Measurements from ENCODE around the gene DLGAP1.

The DLGAP1 gene

GRCh38 chr18:3848316-3848715 lies 606.8 kb downstream of the DLGAP1 start:
- DNase-seq, result no peak

DNA sequence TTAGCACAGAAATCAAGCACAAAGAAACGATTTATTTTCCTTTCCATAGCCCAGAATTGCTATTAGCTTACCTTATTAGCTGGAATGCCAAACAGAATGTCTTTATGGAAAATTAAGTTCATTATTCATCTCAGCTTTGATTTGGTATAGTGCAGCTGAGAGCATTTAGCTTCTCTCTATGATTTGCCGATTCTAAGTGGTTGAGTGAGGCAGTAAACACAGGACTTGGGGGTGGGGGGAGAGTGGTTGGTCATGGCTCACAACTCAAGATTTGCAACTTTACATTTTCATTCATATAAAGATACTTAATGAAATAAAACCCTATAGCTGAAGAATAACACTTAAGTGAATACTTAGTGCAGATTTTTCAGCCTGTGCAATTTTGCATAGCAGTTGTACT lies 609.9 kb downstream of the DLGAP1 start:
- DNase-seq, result no peak

DNA sequence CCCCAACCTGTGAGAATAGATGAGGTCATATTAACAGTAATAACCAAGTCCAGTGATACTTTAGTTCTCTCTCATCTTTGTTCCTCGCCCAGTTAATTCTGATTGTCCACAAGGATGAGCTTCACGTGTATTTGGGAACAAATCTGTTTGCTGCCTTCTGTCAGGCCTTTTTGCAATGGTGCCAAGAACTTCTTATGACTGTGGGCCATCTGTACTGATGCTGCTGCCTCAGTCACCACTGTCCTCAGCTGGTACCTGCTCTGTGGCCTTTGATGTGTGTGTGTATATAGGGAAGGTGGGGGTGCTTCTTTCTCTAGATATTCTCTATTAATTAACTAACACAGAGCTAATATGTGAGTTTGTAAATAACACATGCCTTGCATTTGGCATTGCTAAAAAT lies 612.3 kb downstream of the DLGAP1 start:
- DNase-seq, result no peak

DNA sequence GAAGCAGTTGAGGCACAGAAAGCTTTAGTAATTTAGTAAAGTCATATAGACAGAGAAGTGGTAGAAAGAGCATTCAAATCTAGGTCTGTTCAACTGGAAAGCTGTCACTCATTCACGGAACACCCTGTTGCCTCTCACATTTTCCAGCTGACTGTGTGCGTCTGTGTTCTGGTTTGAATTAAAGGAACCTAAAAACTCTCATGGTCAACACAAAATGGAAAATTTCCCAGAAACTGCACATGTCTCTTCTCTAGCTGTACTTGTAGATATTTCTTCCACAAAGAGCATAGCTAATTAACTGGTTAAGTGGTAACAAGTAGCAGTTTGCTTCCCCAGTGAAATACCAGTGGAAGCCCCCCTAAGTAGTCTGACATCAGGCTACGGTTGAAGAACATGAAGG lies 614.3 kb downstream of the DLGAP1 start:
- no peak for DNase-seq

DNA sequence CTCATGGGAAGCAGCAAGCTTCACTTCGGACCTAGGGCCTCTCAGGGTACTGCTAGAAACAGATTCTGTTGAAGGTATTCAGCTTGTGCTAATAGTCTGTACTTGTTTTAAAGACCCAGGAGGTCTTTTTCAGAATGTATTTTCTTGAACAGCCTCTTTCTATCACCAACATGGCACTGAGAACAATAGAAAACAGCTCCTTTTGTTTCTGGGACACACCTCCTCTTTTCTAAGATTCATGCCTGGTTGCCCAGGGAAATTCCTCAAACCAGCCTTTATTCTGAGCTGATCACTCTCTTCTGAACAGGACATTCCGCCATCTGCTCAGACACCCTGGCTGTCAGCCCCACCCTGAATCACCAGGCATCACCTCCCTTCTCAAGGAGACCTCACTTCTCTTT lies 615.5 kb downstream of the DLGAP1 start:
- DNase-seq, result no peak

GRCh38 chr18:3836483-3837335 lies 618.4 kb downstream of the DLGAP1 start:
- no peak for DNase-seq

- DNase-seq, result no peak
These were observed 623.0 kb downstream of the DLGAP1 start for GRCh38 chr18:3832025-3832638.

DNA sequence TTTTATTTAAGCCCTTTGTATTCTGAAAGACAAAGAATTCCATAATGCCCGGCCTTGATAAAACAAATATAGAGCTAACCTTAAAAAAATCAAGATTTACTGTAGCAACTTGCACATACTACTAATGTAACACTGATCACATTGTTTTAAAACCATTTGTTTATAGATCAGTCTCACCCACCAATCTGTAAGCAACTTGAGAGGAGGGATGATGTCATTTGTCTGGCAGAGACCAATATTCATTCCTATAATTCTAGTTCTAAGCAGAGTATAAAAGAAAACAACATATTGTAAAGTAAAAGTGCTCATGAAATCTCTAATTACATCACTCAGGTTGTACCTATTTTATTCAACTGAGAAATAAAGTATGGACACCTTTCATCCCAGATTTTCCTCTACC lies 624.5 kb downstream of the DLGAP1 start:
- DNase-seq, result no peak

- no peak for DNase-seq
These were observed 627.8 kb downstream of the DLGAP1 start for GRCh38 chr18:3827236-3827845.

DNA sequence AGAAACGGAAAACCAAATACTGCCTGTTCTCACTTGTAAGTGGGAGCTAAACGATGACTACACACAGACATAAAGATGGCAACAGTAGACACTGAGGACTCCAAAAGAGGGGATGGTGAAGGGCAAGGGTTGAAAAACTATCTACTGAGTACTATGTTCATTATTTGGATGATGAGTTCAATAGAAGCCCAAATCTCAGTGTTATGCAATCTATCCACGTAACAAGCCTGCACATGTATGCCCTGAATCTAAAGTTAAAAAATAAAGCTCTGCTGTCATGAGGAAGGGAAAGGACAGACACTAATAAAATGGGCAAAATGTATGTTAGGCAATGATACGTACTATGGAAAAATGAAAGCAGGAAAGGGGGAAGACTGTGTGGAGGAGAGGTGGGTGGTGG lies 629.1 kb downstream of the DLGAP1 start:
- no peak for DNase-seq

DNA sequence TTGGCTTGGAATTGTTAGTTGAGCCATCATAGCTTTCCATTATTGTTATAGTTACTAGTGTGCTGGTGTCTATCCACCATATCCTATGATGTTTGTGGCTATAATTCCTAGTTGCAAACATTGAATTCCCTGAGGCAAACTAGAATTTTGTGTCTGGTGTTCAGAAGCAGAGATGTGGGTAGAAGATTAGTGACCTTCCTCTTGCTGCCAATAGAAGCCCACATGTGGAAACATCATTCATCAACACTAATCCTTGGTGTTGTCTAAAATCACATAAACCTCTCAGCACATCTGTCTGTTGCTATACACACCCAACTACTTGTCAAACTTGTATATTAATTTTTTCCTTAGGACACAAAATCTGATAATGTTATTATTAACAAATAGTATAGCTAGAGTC lies 631.0 kb downstream of the DLGAP1 start:
- DNase-seq, result no peak

- no peak for DNase-seq
These were observed 632.0 kb downstream of the DLGAP1 start for GRCh38 chr18:3823073-3823472.

- no peak for DNase-seq
These were observed 633.6 kb downstream of the DLGAP1 start for GRCh38 chr18:3821524-3821923.

- no peak for DNase-seq
These were observed 635.1 kb downstream of the DLGAP1 start for GRCh38 chr18:3819961-3820360.

DNA sequence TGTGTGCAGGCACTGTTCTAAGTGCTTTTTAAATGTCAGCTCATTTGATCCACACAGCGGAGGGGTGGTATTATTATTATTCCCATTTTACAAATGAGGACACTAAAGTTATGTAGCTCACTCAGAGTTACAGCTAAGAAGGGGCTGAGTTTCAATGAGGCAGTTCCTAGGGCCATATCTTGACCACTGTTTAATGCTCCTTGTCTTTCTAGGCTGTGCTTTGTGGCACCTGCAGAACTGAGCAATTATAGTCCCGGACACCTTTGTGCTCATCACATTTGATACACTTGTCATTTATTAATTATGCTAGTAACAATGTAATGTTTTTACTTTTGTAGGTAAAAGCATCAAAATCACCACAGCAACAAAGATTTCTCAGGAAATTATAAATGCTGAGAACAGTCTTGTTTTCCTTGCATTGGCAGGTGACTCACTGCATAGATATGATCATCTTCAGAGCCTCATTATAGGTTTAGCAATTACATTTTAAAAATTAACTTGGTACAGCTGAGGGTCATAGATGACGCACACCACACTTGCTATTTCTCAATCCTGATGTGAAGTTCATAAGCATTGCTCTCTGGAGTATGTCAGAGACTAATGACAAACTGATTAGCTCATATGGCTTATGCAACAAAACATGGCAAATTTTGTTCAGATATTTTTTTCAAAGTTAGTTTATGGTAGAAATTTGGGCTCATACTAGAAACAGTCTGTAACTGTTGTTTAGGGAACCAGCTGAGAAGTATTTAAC lies 638.3 kb downstream of the DLGAP1 start:
- DNase-seq, result no peak

DNA sequence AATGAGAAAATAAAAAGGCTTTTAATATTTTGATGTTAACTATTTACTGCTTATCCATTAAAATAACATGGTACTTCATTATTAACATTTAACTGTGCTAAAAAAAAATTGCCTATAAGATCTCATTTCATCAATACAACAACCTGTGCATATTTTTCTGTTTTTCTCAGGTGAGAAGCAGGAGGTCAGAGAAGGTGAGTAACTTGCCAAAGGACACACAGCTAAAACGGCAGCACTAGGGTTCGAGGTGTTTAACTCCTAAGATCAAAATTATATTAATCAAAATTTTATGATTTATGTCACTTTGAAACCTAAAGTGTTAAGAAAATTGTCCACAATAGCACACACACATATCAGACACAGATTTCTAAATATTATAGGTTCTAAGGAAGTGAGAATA lies 639.1 kb downstream of the DLGAP1 start:
- DNase-seq, result no peak

DNA sequence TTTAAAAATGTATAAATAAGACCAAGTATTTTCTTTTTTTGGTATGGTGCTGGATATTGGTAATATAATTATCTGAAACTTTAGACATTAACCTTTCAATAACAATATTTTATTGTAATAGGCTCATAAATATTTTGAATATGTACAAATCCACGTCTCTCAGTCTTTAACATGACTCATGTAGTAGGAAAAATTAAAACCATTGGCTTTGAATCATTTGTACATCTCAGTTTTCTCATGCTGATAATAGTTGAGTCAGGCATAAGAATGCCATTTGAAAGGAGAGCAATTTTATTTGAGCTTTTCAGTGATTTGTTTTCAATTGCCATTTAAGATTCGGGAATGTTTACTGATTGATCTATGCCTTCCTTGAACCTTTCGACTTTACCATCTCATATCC lies 640.3 kb downstream of the DLGAP1 start:
- DNase-seq, result no peak

- DNase-seq, result no peak
These were observed 644.8 kb downstream of the DLGAP1 start for GRCh38 chr18:3810296-3810695.

- DNase-seq, result no peak
These were observed 645.9 kb downstream of the DLGAP1 start for GRCh38 chr18:3808985-3809780.

DNA sequence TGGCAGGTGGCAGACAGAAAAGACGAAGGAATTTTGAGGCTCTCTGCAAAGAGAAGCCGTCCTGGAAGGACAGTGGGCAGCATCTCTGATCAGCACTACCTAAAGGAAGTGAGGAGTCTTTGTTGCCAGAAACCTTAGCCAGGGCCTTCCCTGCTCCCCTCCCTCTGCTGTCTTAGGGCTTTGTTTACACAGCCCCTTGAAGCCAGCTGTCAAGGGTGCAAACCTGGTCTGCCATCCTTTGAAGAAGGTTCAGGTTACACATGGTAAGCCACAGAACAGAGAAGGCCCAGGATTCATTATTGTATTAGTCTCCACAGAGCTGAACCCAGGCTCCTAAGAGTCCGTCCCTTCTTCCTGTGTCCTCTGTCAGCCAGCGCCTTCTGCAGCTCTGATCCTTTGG lies 648.5 kb downstream of the DLGAP1 start:
- DNase-seq, result no peak

GRCh38 chr18:3804336-3804735 lies 650.8 kb downstream of the DLGAP1 start:
- DNase-seq, result no peak

- no peak for DNase-seq
These were observed 651.8 kb downstream of the DLGAP1 start for GRCh38 chr18:3803350-3803749.

GRCh38 chr18:3799515-3799914 lies 655.6 kb downstream of the DLGAP1 start:
- no peak for DNase-seq
